Keratinocyte (primary cell): Measurements from ENCODE around the gene TBPL2.

Source experiments
- EZH2 ChIP-seq: IDR thresholded peaks from one replicate; pipeline ENCODE4 v1.6.1; 2012; ENCODE audit warnings: inconsistent platforms, mild to moderate bottlenecking, low read length, moderate library complexity
- TF ChIP-seq, protein P1 (sequence below), 3 experiments: IDR thresholded peaks in 1 of 3; conservative IDR thresholded peaks in 1 of 3; optimal IDR thresholded peaks in 1 of 3; 2 replicates in 2 of 3; 3 replicates in 1 of 3; pipeline versions ENCODE3 to v1.5.1; 2011; ENCODE audit warnings: low read length in 3 of 3, mild to moderate bottlenecking in 3 of 3, moderate library complexity in 2 of 3, control low read depth in 1 of 3, inconsistent platforms in 1 of 3; ENCODE audit not compliant: insufficient read depth in 2 of 3; ENCODE audit errors: extremely low read depth in 1 of 3

DNA sequence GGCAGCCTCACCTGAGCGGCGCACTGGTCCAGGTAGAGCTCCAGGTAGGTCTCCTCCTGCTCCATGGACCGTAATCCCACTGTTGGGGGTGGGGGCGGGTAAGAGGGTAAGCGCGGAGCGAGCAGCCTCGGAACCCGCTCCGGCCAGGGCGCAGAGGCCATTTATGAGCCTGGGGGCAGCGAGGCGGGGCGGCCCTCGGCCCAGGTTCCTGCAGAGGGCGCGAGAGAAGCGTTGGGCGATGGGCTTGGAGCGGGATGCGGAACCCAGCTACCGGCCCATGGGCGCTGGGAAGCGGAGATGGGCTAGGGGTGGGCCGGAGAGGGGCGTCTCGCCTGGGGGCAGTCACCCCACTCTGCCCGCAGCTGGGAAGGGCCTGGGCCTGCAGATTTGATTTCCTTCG lies at the start of gene TBPL2:
- TF ChIP-seq, protein P1, sequence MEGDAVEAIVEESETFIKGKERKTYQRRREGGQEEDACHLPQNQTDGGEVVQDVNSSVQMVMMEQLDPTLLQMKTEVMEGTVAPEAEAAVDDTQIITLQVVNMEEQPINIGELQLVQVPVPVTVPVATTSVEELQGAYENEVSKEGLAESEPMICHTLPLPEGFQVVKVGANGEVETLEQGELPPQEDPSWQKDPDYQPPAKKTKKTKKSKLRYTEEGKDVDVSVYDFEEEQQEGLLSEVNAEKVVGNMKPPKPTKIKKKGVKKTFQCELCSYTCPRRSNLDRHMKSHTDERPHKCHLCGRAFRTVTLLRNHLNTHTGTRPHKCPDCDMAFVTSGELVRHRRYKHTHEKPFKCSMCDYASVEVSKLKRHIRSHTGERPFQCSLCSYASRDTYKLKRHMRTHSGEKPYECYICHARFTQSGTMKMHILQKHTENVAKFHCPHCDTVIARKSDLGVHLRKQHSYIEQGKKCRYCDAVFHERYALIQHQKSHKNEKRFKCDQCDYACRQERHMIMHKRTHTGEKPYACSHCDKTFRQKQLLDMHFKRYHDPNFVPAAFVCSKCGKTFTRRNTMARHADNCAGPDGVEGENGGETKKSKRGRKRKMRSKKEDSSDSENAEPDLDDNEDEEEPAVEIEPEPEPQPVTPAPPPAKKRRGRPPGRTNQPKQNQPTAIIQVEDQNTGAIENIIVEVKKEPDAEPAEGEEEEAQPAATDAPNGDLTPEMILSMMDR (optimal IDR thresholded peaks at IDR 0.05 in 1 of 3, IDR thresholded peaks at IDR 0.05 in 1 of 3, conservative IDR thresholded peaks at IDR 0.05 in 1 of 3; ENCODE audit: extremely low read depth in 1 of 3, insufficient read depth in 2 of 3, low read length in 3 of 3), result no peak
- no peak for TF ChIP-seq EZH2
